ENCODE data around the gene CPN1.
"Not testable (repeated sequence)": the region's sequence is repeated elsewhere in the genome, so short reads cannot be mapped to it uniquely, and the experiment has no call there.

The CPN1 gene

DNA sequence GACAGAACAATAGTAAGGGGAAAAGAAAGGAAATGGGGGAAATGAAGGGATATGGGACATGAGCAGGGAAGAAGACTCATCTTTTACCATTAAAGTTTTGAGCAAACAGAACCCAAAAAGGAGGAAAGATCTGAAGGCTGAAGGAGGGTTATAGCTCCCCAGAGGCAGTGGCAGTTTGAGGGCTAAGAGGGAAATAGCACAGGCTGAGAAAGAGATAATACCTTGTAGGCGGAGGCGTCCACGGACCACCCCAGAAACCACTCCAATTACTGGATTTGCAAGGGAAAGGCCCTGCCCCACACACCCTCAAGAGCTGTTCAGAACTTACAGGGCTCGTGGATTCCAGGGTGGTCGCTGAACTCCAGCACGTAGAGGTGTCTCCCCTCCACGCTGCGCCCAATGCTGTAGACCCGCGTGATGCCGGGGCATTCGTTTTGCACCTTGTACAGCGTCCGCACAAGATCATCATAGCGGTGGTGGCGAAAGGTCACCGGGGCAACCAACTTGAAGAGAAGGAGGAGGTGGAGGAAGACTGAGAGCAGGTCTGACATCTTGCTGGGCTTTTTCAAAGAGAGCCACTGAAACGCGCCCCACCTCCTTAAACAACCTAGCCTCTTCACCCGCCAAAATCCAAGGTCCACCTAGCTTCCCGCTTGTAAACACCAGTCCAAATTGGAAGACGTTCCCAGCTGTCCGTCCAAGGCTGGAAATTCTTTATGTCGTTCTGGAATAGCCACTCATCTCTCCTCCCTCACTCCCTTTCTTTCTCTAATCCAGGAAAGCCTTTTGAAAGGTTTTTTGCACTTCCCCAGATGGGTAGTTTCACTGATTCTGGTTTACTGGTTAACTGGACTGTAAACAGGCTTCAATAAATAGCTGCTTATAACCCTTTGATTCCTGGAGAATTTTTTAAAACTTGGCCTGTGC lies at the start of gene CPN1:
Gene CPN1 (minus strand): TSS at position 795 of the 927 bp plus-strand sequence. CDS start 244 bp downstream, at position 551.
- TF ChIP-seq, protein P1, sequence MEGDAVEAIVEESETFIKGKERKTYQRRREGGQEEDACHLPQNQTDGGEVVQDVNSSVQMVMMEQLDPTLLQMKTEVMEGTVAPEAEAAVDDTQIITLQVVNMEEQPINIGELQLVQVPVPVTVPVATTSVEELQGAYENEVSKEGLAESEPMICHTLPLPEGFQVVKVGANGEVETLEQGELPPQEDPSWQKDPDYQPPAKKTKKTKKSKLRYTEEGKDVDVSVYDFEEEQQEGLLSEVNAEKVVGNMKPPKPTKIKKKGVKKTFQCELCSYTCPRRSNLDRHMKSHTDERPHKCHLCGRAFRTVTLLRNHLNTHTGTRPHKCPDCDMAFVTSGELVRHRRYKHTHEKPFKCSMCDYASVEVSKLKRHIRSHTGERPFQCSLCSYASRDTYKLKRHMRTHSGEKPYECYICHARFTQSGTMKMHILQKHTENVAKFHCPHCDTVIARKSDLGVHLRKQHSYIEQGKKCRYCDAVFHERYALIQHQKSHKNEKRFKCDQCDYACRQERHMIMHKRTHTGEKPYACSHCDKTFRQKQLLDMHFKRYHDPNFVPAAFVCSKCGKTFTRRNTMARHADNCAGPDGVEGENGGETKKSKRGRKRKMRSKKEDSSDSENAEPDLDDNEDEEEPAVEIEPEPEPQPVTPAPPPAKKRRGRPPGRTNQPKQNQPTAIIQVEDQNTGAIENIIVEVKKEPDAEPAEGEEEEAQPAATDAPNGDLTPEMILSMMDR (IDR thresholded peaks at IDR 0.05) = no peak
- no peaks in the 10 kb centered on the region for H3K36me3 Mint-ChIP-seq (ENCODE audit: low read depth)
- no peaks in the 10 kb centered on the region for H3K9me3 Mint-ChIP-seq
- no peaks in the 10 kb centered on the region for H3K4me1 Mint-ChIP-seq
- H3K4me3 Mint-ChIP-seq = no peak within 1 kb of the TSS
- H3K27ac Mint-ChIP-seq = no peak within 1 kb of the TSS
- DNase-seq = no peak
- H3K27me3 Mint-ChIP-seq (ENCODE audit: low read depth, poor library complexity) = peaks cover 12% of the 10 kb centered on the region

GRCh38 chr10:100130831-100131230 lies 49.2 kb upstream of the CPN1 start:
- H3K36me3 Mint-ChIP-seq (ENCODE audit: low read depth) = no peaks in the 10 kb centered on the region
- H3K4me3 Mint-ChIP-seq = no peak overlapping the region
- H3K27me3 Mint-ChIP-seq (ENCODE audit: low read depth, poor library complexity) = peaks cover 23% of the 10 kb centered on the region
- H3K27ac Mint-ChIP-seq = no peak overlapping the region
- peaks cover 12% of the 10 kb centered on the region for H3K9me3 Mint-ChIP-seq
- H3K4me1 Mint-ChIP-seq = peaks cover 13% of the 10 kb centered on the region
- peak; percentile 9 for DNase-seq
- TF ChIP-seq, protein P1 (IDR thresholded peaks at IDR 0.05) = no peak

DNA sequence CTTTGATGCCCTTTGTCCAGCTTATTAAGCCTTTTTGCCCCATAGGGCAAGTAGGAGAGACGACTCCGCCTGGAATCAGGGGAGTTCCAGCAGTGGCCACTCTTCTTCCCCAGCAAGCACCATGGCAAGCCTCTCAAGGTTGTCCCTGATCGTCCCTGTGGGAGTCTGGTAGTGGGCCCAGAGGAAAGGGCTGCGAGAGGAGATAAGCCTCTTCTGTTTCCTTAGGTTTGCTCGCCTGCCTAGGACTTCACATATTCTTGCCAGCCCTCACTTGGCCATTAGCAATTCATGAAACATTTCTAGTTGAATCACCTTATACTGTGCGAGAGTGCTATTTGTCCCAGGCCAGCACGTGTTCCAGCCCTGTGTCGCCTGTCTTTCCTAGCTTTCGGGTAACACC lies 47.8 kb upstream of the CPN1 start:
- Mint-ChIP-seq H3K36me3 (ENCODE audit: low read depth) (no peaks in the 10 kb centered on the region), H3K4me3 (no peak overlapping the region), H3K27ac (no peak overlapping the region), H3K4me1 (peaks cover 13% of the 10 kb centered on the region), H3K27me3 (ENCODE audit: low read depth, poor library complexity) (peaks cover 23% of the 10 kb centered on the region), H3K9me3 (peaks cover 3% of the 10 kb centered on the region)
- TF ChIP-seq, protein P1 (IDR thresholded peaks at IDR 0.05) = no peak
- DNase-seq = no peak

DNA sequence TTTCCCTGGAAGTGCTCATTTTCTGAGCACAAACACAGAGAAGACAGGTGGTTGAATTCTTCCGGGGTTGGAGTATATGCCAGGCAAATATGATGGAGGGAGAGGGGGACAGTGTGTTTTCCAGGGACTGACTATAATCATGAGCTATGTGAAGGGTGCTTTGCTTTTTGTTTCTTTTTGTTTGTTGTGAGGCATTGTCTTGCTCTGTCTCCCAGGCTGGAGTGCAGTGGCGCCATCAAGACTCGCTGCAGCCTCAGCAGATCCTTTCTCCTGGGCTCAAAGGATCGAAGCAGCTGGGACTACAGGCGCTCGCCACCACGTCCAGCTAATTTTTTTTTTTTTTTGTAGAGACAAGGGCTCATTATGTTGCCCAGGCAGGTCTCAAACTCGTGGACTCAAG lies 47.3 kb upstream of the CPN1 start:
- H3K4me3 Mint-ChIP-seq = no peak overlapping the region
- no peak for DNase-seq
- TF ChIP-seq, protein P1 (IDR thresholded peaks at IDR 0.05) = no peak
- H3K27me3 Mint-ChIP-seq (ENCODE audit: low read depth, poor library complexity) = peaks cover 23% of the 10 kb centered on the region
- no peak overlapping the region for H3K27ac Mint-ChIP-seq
- H3K9me3 Mint-ChIP-seq = peaks cover 3% of the 10 kb centered on the region
- no peaks in the 10 kb centered on the region for H3K36me3 Mint-ChIP-seq (ENCODE audit: low read depth)
- H3K4me1 Mint-ChIP-seq = peaks cover 13% of the 10 kb centered on the region

- H3K4me3 Mint-ChIP-seq; DNase-seq; H3K36me3 Mint-ChIP-seq (ENCODE audit: low read depth); H3K27ac Mint-ChIP-seq; H3K9me3 Mint-ChIP-seq; H3K4me1 Mint-ChIP-seq: not testable (repeated sequence)
- peaks cover 21% of the 10 kb centered on the region for H3K27me3 Mint-ChIP-seq (ENCODE audit: low read depth, poor library complexity)
Measured at GRCh38 chr10:100125335-100125734, 43.7 kb upstream of the CPN1 start.

DNA sequence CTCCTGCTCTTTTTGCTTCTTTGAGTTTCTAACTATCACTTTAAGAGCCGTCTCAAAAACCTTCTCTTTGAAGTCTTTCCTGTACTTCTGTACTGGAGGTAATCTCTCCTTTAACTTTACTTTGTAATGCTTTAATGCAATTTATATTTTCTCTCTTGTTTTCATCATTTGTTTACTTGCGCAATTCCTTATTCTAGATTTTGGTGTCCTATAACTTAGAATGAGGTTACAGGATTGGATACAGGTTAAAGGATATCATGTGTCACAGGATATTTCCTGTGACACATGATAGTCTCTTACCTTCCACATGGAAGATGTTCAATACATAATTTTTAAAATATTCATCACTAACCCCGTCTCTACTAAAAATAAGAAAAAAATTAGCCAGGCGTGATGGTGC lies 42.4 kb upstream of the CPN1 start:
- no peaks in the 10 kb centered on the region for H3K36me3 Mint-ChIP-seq (ENCODE audit: low read depth)
- no peaks in the 10 kb centered on the region for H3K4me1 Mint-ChIP-seq
- DNase-seq = no peak
- H3K4me3 Mint-ChIP-seq = no peak overlapping the region
- no peaks in the 10 kb centered on the region for H3K9me3 Mint-ChIP-seq
- H3K27ac Mint-ChIP-seq = no peak overlapping the region
- TF ChIP-seq, protein P1 (IDR thresholded peaks at IDR 0.05) = no peak
- peaks cover 16% of the 10 kb centered on the region for H3K27me3 Mint-ChIP-seq (ENCODE audit: low read depth, poor library complexity)
